AG04449 (cell line): ENCODE measurements around the gene ZIC2.

Source experiments
- CTCF ChIA-PET: fragments of 350-600 bp; formaldehyde crosslinking; extraction: SDS; loops from one replicate; lab custom pipeline; 2021; ENCODE audit warnings: antibody characterized with exemption; lab: Yijun Ruan, JAX
- POLR2A ChIA-PET: fragments of 400-600, 350-600 bp; formaldehyde crosslinking; extraction: SDS; loops from one replicate; lab custom pipeline; 2020; ENCODE audit warnings: antibody characterized with exemption, inconsistent platforms; lab: Yijun Ruan, JAX
- DNase-seq: peaks from one replicate; pipeline ENCODE4 v3.0.0-alpha.2; 2010; ENCODE audit warnings: low read depth, low spot score
- H3K4me3 ChIP-seq: 2 replicates; pipeline ENCODE4 v1.5.1; 2011; ENCODE audit warnings: low read depth, mild to moderate bottlenecking, control low read depth, low read length
- CTCF ChIP-seq: IDR thresholded peaks from one replicate; pipeline ENCODE4 v1.5.1; 2011; ENCODE audit warnings: mild to moderate bottlenecking, moderate library complexity, low read length, control low read depth, inconsistent platforms; ENCODE audit not compliant: insufficient read depth; ENCODE audit errors: missing control alignments

The ZIC2 gene

DNA sequence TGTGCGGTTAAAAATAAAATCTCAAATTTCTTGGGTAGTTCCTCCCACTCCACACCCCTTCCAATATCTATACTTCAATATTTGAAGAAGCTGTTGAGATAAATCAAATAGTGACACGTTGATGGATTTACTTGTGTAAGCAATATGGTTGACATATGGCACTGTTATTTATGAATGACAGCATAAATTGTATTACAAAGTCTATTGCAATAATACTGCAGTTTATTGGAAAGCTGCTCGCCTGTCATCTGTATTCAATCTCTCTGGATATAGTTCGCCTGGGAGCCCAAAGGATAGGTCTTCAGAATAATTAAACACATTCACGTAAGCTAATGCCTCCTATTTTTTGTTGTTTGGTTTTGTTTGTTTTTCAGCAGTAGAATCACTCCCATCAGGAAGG, 5.0 kb upstream of the ZIC2 start:
- POLR2A ChIA-PET = no interaction called here
- TF ChIP-seq CTCF = no peak
- DNase-seq = no peak
- CTCF ChIA-PET = no interaction called here
- no peak overlapping the region for H3K4me3 ChIP-seq

GRCh38 chr13:99977334-99977911, 4.2 kb upstream of the ZIC2 start:
- DNase-seq = no peak
- CTCF ChIA-PET = no interaction called here
- H3K4me3 ChIP-seq = no peak overlapping the region
- no peak for TF ChIP-seq CTCF
- POLR2A ChIA-PET = no interaction called here

DNA sequence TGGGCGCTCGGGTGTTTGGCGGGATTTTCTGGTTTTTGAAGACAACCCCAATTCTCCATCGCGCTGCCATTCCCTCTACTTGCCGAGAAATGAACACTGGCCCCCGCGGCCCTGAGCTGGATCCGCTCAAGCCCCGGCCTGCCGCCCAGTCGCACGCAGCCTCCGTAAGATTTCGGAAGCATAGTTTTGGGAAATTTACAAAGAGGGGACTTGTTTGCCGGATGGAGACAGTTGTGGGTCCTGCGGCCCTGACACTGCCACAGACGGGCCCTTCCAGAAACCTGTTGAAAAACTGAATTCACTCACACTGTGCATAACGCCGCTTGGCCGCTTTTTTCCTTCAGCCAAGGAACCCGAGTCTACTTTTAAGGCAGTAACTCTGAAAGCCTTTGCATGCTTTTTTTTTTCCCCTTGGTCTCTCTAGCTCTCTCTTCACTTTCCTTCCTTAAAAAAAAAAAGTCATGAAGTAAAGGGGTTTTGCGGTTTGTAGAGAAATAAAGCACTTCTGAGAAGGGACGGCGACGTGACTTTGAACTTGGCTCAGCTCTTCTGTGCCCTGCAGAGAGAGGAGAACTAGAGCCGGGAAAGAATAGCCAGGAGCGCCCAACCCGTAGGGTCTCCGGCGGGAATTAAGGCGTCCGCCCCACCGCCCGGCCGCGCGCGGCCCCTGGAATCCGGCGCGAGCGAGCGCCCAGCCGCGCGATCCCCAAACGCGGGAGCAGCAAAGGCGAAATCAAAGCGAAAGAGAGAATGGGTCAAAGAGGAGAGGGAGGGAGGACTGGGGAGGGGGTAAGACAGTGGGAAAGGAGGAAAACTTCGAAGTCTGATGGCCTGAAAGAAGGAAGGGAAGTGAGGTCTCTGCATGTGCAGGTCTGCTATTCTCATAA, 3.4 kb upstream of the ZIC2 start:
- no peak for TF ChIP-seq CTCF
- no peak for DNase-seq
- H3K4me3 ChIP-seq = no peak overlapping the region
- CTCF ChIA-PET = no interaction called here
- POLR2A ChIA-PET = no interaction called here

DNA sequence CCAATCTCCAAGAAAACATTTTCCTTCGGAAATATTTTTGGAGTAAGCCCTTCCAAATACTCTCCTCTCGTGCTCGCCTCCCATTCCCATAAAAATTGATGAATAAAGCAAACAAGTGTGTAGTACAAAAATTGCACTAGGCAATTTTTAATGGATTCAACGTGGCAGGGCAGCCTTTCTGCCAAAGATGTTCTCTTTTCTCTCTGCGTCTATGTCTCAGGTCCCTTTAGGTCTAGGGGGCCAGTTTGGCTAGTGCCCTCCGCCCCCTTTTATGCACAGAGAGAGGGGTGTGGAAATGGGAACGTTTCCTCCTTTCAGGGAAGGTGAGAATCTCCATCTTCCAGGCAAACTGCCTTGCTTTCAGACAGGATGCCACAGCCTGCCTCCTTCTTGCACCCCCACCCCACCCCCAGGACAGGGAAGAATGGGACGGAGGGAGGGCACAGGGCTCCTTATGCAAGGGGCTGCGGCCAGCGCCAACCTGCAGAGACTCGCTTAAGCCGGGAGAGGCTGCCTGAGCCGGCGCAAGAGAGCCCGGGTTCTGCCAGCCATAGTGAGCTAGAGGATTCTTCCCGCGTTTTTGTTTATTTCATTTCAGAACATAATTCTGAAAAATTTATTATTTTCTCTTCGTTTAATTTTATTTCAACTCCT, 2.7 kb upstream of the ZIC2 start:
- POLR2A ChIA-PET = no interaction called here
- no peak for DNase-seq
- no peak overlapping the region for H3K4me3 ChIP-seq
- TF ChIP-seq CTCF = no peak
- CTCF ChIA-PET = interaction anchor here (1.0 to 1.1 kb wide), 2 partner anchors 257 to 261 kb away, joined by 3 read pairs; no protein-coding TSS in a partner anchor

DNA sequence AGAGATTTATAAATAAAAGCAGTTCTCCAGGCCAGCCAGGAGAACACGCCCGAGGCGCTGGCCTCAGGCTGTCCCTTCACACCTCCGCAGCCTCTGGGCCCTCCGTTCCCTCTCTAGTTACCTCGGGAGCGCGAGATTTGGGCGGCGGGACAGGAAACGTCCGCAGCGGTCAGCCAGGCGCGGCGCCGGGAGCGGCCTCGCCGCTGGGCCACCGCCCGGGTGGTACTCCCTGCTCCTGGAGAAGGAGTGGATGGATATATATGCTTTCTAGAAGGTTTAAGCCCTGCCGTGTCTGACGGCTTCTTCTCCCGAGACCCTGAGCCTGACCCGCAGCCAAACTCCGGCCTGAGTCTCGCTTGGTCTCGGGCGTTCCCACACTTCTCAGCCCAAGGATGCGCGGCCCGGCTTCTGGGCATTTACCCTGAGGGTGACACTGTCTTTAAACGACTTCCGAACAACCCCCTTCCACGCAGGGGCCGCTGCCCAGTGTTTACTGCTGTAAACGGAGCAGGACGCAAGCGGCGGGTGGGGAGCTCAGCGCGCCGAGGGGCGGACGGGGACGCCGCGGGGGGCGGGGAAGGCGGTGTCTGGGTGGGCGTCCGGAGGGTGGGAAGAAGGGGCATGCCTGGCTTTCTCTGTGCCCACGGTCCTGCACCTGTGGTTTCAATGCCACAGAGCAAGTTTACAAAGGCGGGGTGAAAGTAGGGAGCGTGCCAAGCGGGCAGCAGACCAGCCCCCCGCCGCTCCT, 2.0 kb upstream of the ZIC2 start:
- no peak for DNase-seq
- no peak overlapping the region; the same call in 1 of the 2 replicates for H3K4me3 ChIP-seq
- CTCF ChIA-PET = interaction anchor here (1.0 to 2.1 kb wide), 3 partner anchors 10 to 261 kb away, joined by 3 to 4 read pairs (median 3); no protein-coding TSS in a partner anchor
- POLR2A ChIA-PET = no interaction called here
- TF ChIP-seq CTCF = no peak
